NK-92 (cell line): ENCODE results near the gene STXBP2.

Source experiments
- DNase-seq: peaks from one replicate; lab custom pipeline; 2025; ENCODE audit not compliant: unreplicated experiment; lab: John Stamatoyannopoulos, UW

STXBP2 gene

DNA sequence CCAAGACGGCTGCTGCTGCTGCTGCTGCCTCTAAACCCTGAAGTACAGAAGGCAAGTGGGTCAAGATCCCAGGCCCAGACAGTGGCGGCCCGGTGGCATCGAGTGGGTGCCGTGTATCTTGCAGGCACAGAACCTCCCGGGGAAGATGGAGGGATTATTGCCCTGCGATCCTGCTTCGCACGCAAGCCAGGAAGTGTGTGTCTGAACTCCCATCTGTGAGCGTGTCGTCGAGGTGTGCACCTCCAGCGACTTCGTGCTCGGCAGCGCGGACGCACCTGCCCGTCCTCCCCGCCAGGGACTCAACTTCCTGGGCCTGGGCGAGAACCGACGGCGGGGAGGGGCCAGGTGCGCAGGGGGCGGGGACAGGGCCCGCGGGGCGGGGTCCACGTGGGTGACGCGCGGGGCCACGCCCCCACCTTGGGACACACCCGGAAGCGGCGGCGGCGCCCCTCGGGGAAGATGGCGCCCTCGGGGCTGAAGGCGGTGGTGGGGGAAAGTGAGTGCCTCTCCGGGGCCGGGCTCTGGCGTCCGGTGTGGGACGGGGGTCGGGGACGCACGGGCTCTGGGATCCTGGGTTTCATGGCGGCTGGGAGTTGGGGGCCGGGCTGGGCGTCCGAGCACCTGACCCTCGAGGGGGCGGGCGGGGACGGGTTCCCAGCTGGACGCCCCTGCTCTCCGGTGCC is at the start of gene STXBP2:
STXBP2 (plus strand) TSS at position 420 of the 683 bp plus-strand sequence; CDS start at position 460, 40 bp downstream.
- peak; percentile 60 for DNase-seq

- DNase-seq = no peak
Observed at GRCh38 chr19:7589822-7590221, 47.1 kb upstream of the STXBP2 start.

GRCh38 chr19:7590256-7590655 is 46.7 kb upstream of the STXBP2 start:
- DNase-seq = no peak

- no peak for DNase-seq
Observed at GRCh38 chr19:7595466-7596133, 41.3 kb upstream of the STXBP2 start, which contains the start of gene CAMSAP3. Gene CAMSAP3 (plus strand): TSS chr19:7595863. CDS start chr19:7596003, 140 bp downstream.

GRCh38 chr19:7596211-7596937 is 40.5 kb upstream of the STXBP2 start:
- DNase-seq = no peak

GRCh38 chr19:7597689-7598088 is 39.2 kb upstream of the STXBP2 start:
- no peak for DNase-seq

DNA sequence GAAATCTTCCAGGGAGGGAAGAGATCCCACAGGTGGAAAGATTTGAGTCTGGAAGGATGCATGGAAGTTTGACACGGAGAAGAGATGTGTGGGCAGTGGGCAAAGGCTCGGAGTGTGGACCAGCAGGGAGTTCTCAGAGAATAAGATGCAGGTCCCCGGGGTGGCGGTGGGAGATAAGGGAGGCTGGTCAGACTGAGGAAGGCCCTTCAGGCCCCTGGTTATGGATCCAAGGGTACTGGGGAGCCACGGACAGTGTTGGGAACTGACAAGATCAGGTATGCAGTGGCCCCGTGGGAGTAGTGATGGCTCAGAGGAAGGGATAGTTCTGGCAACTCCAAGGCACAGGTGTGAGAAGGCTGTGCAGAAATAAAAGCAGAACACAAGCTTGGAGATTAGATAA is 38.7 kb upstream of the STXBP2 start:
- DNase-seq = no peak

DNA sequence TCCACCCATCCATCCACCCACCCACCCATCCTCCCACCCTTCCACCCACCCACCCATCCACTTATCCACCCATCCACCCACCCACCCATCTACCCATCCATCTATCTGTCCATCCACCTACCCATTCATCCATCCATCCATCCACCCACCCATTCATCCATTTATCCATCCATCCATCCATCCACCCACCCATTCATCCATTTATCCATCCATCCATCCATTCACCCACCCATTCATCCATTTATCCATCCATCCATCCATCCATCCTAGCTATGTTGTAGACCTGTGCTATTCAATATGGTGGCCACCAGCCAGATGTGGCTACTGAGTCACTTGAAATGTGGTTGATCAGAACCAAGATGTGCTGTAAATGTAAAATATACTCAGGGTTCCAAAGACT is 36.2 kb upstream of the STXBP2 start:
- DNase-seq = no peak

GRCh38 chr19:7602240-7602934 is 34.5 kb upstream of the STXBP2 start:
- DNase-seq = no peak

GRCh38 chr19:7602935-7603497 is 33.9 kb upstream of the STXBP2 start:
- DNase-seq = no peak

DNA sequence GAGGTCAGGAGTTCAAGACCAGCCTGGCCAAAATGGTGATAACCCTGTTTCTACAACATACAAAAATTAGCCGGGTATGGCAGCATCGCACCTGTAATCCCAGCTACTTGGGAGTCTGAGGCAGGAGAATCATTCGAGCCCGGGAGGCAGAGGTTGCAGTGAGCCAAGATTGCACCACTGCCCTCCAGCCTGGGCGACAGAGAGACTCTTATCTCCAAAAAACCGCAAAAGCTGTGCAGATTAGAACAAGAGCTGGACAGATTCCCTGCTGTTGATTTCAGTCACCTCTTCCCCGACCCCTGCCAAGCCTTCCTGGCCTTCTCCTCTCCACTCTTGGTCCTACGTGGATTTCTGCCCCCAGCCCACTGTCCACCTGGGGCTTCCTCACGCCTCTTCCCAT is 33.0 kb upstream of the STXBP2 start:
- DNase-seq = no peak

GRCh38 chr19:7605490-7606222 is 31.3 kb upstream of the STXBP2 start:
- DNase-seq = no peak

DNA sequence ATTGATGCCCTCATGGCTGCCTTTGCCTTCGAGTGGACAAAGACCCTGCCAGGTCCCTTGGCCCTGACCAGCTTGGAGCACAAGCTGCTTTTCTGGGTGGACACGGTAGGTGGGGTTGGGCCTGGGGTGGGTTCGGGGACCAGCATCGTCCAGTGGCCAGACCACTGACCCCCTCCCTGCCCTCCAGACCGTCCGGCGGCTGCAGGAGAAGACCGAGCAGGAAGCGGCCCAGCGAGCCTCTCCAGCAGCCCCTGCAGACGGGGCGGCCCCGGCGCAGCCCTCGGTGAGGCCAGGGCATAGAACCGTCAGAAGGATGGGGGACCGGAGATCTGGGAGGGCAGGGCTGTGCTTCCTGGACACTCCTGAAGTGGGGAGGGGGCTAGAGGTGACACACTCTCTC is 30.6 kb upstream of the STXBP2 start:
- DNase-seq = no peak

- no peak for DNase-seq
Observed at GRCh38 chr19:7607212-7607873, 29.6 kb upstream of the STXBP2 start.

GRCh38 chr19:7607874-7608560 is 28.9 kb upstream of the STXBP2 start:
- DNase-seq = no peak

- DNase-seq = no peak
Observed at GRCh38 chr19:7610491-7611240, 26.2 kb upstream of the STXBP2 start.

DNA sequence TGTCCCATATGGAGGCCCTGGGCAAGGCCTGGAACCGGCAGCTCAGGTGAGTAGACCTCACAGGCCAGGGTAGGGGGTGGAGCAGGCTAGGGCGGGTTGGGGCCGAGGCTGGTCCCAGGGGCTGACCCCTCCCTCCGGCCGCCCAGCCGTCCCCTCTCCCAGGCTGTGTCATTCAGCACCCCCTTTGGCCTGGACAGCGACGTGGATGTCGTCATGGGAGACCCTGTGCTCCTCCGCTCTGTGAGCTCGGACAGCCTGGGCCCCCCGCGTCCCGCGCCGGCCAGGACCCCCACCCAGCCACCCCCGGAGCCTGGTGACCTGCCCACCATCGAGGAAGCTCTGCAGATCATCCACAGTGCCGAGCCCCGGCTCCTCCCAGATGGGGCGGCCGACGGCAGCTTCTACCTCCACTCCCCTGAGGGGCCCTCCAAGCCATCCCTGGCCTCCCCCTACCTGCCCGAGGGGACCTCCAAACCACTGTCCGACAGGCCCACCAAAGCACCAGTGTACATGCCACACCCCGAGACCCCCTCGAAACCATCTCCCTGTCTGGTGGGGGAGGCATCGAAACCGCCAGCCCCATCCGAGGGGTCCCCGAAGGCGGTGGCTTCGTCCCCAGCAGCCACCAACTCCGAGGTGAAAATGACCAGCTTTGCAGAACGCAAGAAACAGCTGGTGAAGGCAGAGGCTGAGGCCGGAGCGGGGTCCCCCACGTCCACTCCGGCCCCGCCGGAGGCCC is 25.2 kb upstream of the STXBP2 start:
- DNase-seq = no peak
